ENCODE measurements around the gene APBB1IP.

APBB1IP gene

GRCh38 chr10:26513101-26513500, 75.0 kb downstream of the APBB1IP start:
- no peak for DNase-seq

- DNase-seq = no peak
Measured at GRCh38 chr10:26516540-26517101, 78.5 kb downstream of the APBB1IP start.

GRCh38 chr10:26517141-26517867, 79.2 kb downstream of the APBB1IP start:
- DNase-seq = no peak

GRCh38 chr10:26519803-26520202, 81.7 kb downstream of the APBB1IP start:
- DNase-seq = no peak

GRCh38 chr10:26520575-26520974, 82.4 kb downstream of the APBB1IP start:
- DNase-seq = no peak

- no peak for DNase-seq
Measured at GRCh38 chr10:26524161-26524896, 86.2 kb downstream of the APBB1IP start.

- no peak for DNase-seq
Measured at GRCh38 chr10:26525586-26525985, 87.4 kb downstream of the APBB1IP start.

- no peak for DNase-seq
Measured at GRCh38 chr10:26527018-26527417, 88.9 kb downstream of the APBB1IP start.

GRCh38 chr10:26528048-26528447, 89.9 kb downstream of the APBB1IP start:
- DNase-seq = no peak

GRCh38 chr10:26528715-26529393, 90.7 kb downstream of the APBB1IP start:
- no peak for DNase-seq

- DNase-seq = no peak
Measured at GRCh38 chr10:26534384-26534783, 96.2 kb downstream of the APBB1IP start.

GRCh38 chr10:26540601-26541000, 102.5 kb downstream of the APBB1IP start:
- no peak for DNase-seq

GRCh38 chr10:26543567-26544306, 105.6 kb downstream of the APBB1IP start:
- no peak for DNase-seq

- no peak for DNase-seq
Measured at GRCh38 chr10:26544932-26545331, 106.8 kb downstream of the APBB1IP start.

- no peak for DNase-seq
Measured at GRCh38 chr10:26550774-26551526, 112.8 kb downstream of the APBB1IP start.

GRCh38 chr10:26554246-26554645, 116.1 kb downstream of the APBB1IP start:
- no peak for DNase-seq

- no peak for DNase-seq
Measured at GRCh38 chr10:26555719-26556368, 117.7 kb downstream of the APBB1IP start.

GRCh38 chr10:26556748-26557640, 118.9 kb downstream of the APBB1IP start:
- peak; percentile 23 for DNase-seq

GRCh38 chr10:26557641-26558014, 119.5 kb downstream of the APBB1IP start:
- DNase-seq = no peak

Measured in central memory CD4-positive, alpha-beta T cell (primary cell).